GM23248 (cell line): ENCODE data around the gene MINDY3. TPM values are rescaled to one million over a fixed set of nuclear protein-coding genes. Genes with fewer than 3 reads are reported as not detected.

ENCODE experiments used
- DNase-seq: peaks from one replicate; pipeline ENCODE4 v3.0.0-alpha.2; 2015
- H2AFZ ChIP-seq: fragments of 200-600 bp; sonication (generic); 2 replicates; pipeline ENCODE4 v1.6.1; 2016; ENCODE audit warnings: antibody characterized with exemption
- H3F3A ChIP-seq: fragments of 200-600 bp; sonication (generic); 2 replicates; pipeline ENCODE4 v1.6.1; 2016; ENCODE audit warnings: mild to moderate bottlenecking, antibody characterized with exemption, mixed run types; ENCODE audit not compliant: insufficient read depth
- H3K27ac ChIP-seq: fragments of 200-600 bp; sonication (generic); 2 replicates; pipeline ENCODE4 v1.5.1; 2016; ENCODE audit warnings: mild to moderate bottlenecking
- H3K27me3 ChIP-seq: fragments of 200-600 bp; sonication (generic); replicated peaks from 2 replicates; pipeline ENCODE4 v1.6.1; 2016; ENCODE audit warnings: mild to moderate bottlenecking; ENCODE audit not compliant: insufficient read depth
- H3K36me3 ChIP-seq: fragments of 200-600 bp; sonication (generic); 2 replicates; pipeline ENCODE4 v1.6.1; 2016; ENCODE audit warnings: low read depth, mild to moderate bottlenecking
- H3K4me1 ChIP-seq: fragments of 200-600 bp; sonication (generic); 2 replicates; pipeline ENCODE4 v1.6.1; 2016; ENCODE audit warnings: mild to moderate bottlenecking; ENCODE audit not compliant: insufficient read depth
- H3K4me2 ChIP-seq: fragments of 200-600 bp; sonication (generic); one replicate; pipeline ENCODE4 v1.6.1; 2016; ENCODE audit warnings: mild to moderate bottlenecking; ENCODE audit not compliant: unreplicated experiment
- H3K4me3 ChIP-seq: fragments of 200-600 bp; sonication (generic); 2 replicates; pipeline ENCODE4 v1.5.1; 2016; ENCODE audit warnings: mild to moderate bottlenecking
- H3K79me2 ChIP-seq: fragments of 200-600 bp; sonication (generic); 2 replicates; pipeline ENCODE4 v1.6.1; 2016; ENCODE audit warnings: mild to moderate bottlenecking; ENCODE audit not compliant: insufficient read depth
- H3K9ac ChIP-seq: fragments of 200-600 bp; sonication (generic); 2 replicates; pipeline ENCODE4 v1.6.1; 2016; ENCODE audit warnings: mild to moderate bottlenecking
- H3K9me2 ChIP-seq: fragments of 200-600 bp; sonication (generic); 2 replicates; pipeline ENCODE4 v1.6.1; 2016; ENCODE audit warnings: mixed run types, mild to moderate bottlenecking, moderate library complexity; ENCODE audit not compliant: insufficient read depth
- H3K9me3 ChIP-seq: fragments of 200-600 bp; sonication (generic); one replicate; pipeline ENCODE4 v1.6.1; 2017; ENCODE audit warnings: low read depth
- H4K20me1 ChIP-seq: fragments of 200-600 bp; sonication (generic); 2 replicates; pipeline ENCODE4 v1.6.0; 2016; ENCODE audit not compliant: insufficient read depth
- EZH2 ChIP-seq: fragments of 200-600 bp; sonication (generic); IDR thresholded peaks from 2 replicates; pipeline ENCODE4 v1.6.1; 2018; ENCODE audit warnings: antibody characterized with exemption, mild to moderate bottlenecking; ENCODE audit not compliant: insufficient read depth, poor library complexity, severe bottlenecking
- EZH2phosphoT487 ChIP-seq: fragments of 200-600 bp; sonication (generic); IDR thresholded peaks from 2 replicates; pipeline ENCODE4 v1.6.1; 2018; ENCODE audit warnings: antibody characterized with exemption, moderate library complexity, mild to moderate bottlenecking, low read depth; ENCODE audit not compliant: insufficient read depth
- WGBS, 2 experiments: methylation state at CpG; one replicate each; pipeline ENCODE4 v1.1.6; 2015 to 2017; ENCODE audit warnings: low lambda C conversion rate in 2 of 2, low coverage in 1 of 2; ENCODE audit errors: missing lambda C conversion rate in 2 of 2; 5-methylcytosine and 5-hydroxymethylcytosine counted together
- in situ Hi-C: fragments of 300-500 bp; cut with MboI; formaldehyde crosslinking; loops from 2 replicates; pipeline ENCODE4 v1.15.0; 2020
- polyA plus RNA-seq: library from polyadenylated mRNA; unstranded; fragments of >200 nt; fragmentation: Nextera tagmentation; extraction: Ambion mirVana; gene quantifications from 2 replicates; pipeline ENCODE4 v1.2.1, GENCODE V29; 2016
- total RNA-seq: library from RNA; depleted of rRNA; stranded (reverse); fragments of >200 nt; shearing (Covaris generic); gene quantifications from 2 replicates; pipeline ENCODE4 v1.2.3, GENCODE V29; 2014

Gene MINDY3
- total and polyA plus RNA-seq, 2 experiments from 2014 or later: 37.2 to 43.1 TPM

DNA sequence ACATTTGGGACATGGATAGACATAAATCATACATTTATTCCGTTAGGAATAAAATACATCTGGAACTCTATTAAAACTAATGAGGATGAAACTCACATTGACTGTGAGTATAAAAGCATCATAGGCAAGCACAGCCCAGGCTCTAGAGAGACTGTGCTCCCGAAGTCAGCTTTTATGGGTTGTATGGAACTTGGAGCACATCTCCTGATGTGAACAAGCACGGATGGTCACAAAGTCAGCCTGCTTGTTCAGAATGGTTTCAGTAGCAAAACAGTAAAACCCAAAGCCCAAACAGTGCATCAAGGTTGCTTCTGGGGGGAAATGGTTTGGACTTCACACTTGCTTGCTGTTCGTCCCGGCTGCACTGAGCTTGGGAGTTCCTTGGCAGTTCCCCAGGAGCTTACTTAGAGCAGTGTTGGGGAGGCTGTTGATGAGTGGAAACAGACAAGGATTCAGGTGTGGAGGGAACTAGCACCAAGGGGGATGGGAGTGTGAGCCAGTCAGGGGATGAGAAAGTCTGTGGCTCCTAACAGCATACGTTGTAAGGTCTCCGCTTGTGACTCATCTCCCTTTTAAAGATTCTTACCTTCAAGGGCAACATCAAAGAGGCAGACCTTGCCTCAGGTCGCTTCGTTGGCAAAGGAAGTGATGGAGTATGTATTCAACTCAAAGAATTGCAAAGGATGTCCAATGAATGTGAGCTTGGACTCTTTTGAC, 120.9 kb downstream of the MINDY3 start:
- Histone ChIP-seq H2AFZ (no peak overlapping the region), H3K9me3 (no peaks in the 10 kb centered on the region), H3K4me1 (peaks cover 4% of the 10 kb centered on the region; the same call in 1 of the 2 replicates), H3K36me3 (no peaks in the 10 kb centered on the region), H3F3A (no peaks in the 10 kb centered on the region), H3K9ac (no peak overlapping the region), H3K79me2 (no peaks in the 10 kb centered on the region), H4K20me1 (no peaks in the 10 kb centered on the region), H3K4me3 (no peak overlapping the region), H3K27ac (no peak overlapping the region), H3K27me3 (peaks cover 11% of the 10 kb centered on the region; the same call in 1 of the 2 replicates), H3K4me2 (no peak overlapping the region), H3K9me2 (no peaks in the 10 kb centered on the region)
- TF ChIP-seq EZH2: no peak
- no peak for TF ChIP-seq EZH2phosphoT487
- DNase-seq: no peak
- in situ Hi-C loops: no loop called here
- WGBS, 2 experiments: 57 to 62% methylated on average over 9 of the region's 9 CpGs

DNA sequence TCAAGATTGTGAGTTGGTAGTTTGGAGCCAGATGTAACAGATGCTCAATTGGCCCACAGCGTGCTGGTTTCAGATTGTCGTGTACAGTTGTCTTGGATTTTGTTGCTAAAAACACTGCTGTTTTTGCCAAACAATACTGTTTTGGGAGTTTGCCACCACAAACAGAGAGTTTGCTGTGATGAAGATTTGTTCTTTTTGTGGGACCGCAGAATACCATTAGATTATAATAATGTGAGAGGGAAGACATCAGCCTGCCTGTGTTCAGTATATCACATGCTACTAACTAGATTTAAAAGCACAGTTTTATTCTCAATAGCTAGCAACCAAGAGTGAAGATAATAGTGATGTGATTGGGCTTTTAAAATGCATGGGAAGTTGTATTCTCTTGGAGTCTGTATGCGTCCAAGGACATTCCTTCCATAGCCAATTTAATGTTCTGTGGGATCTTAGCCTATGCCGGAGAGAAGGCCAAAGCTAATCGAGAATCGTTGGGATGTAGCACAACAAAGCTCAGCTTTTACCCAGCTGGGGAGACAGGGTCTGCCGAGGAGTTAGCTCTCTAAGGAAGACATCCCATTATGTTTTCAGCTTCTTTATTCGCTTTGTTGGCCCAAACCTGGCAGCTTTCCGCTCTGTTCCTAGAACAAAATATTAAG, 121.9 kb downstream of the MINDY3 start:
- H3K9me2 ChIP-seq: no peaks in the 10 kb centered on the region
- H3K27ac ChIP-seq: no peak overlapping the region
- no peak overlapping the region for H3K9ac ChIP-seq
- DNase-seq: peak; percentile 57
- H3K4me3 ChIP-seq: no peak overlapping the region
- H3K4me2 ChIP-seq: no peak overlapping the region
- TF ChIP-seq EZH2 (no peak), EZH2phosphoT487 (no peak)
- no peaks in the 10 kb centered on the region for H3K9me3 ChIP-seq
- H4K20me1 ChIP-seq: no peaks in the 10 kb centered on the region
- H3K4me1 ChIP-seq: peaks cover 4% of the 10 kb centered on the region; the same call in 1 of the 2 replicates
- H3K79me2 ChIP-seq: no peaks in the 10 kb centered on the region
- in situ Hi-C loops: no loop called here
- no peaks in the 10 kb centered on the region for H3F3A ChIP-seq
- no peaks in the 10 kb centered on the region for H3K36me3 ChIP-seq
- H2AFZ ChIP-seq: no peak overlapping the region
- 20 to 25% methylated on average over 10 of the region's 10 CpGs for WGBS, 2 experiments
- peaks cover 11% of the 10 kb centered on the region; the same call in 1 of the 2 replicates for H3K27me3 ChIP-seq

DNA sequence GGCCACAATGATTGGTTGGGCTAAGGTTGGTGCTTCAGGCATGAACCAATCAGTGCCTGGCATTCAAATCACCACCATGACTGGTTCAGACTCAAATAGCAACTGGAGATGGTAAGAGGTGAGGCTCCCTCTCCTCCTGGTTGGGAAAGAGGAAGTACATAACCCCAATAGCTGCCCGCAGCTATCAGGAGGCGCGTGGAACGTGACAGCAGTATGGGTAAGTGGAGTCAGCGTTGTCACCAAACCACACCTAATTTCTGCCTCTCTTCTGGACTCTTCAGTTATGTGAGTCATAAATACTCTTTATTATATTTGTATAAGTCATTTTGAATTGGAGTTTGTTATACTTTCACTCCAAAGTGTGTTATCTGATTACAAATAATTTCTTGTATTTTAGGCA, 122.7 kb downstream of the MINDY3 start:
- Histone ChIP-seq H3K4me3 (no peak overlapping the region), H3K27ac (no peak overlapping the region), H3F3A (no peaks in the 10 kb centered on the region), H3K9ac (no peak overlapping the region), H3K27me3 (peaks cover 11% of the 10 kb centered on the region; the same call in 1 of the 2 replicates), H3K9me2 (no peaks in the 10 kb centered on the region), H4K20me1 (no peaks in the 10 kb centered on the region), H3K36me3 (no peaks in the 10 kb centered on the region), H2AFZ (0 out of 2 replicates have a peak overlapping the region, but pooled peaks have one; percentile 22), H3K4me2 (no peak overlapping the region), H3K79me2 (no peaks in the 10 kb centered on the region), H3K9me3 (no peaks in the 10 kb centered on the region), H3K4me1 (peaks cover 4% of the 10 kb centered on the region; the same call in 1 of the 2 replicates)
- TF ChIP-seq EZH2phosphoT487 (no peak), EZH2 (no peak)
- WGBS, 2 experiments: 19 to 20% methylated on average over 5 of the region's 5 CpGs
- DNase-seq: peak; percentile 42
- in situ Hi-C loops: no loop called here

DNA sequence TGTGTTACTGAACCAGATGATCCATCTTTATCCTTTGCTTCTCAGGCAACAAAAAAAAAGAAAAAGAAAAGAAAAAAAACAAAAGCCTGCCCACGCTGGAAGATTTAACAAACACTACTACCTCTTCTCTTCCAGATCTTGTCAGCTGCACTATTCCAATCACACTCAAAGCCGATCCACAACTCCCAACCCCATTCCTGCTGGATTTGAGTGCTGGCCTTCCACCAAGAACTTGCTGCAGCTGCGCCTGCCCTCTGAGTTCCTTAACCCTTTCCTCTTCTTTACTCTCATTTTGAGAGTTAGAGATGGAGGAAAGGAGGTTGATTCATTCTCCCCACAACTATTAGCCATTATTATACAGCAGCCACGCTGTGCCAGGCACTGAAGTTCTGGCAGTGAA, 124.5 kb downstream of the MINDY3 start:
- no peaks in the 10 kb centered on the region for H4K20me1 ChIP-seq

More for the DNA sequence above, 124.5 kb downstream of the MINDY3 start:
- Histone ChIP-seq H3K36me3 (no peaks in the 10 kb centered on the region), H3K4me2 (no peak overlapping the region), H3K9me2 (no peaks in the 10 kb centered on the region), H3K9ac (no peak overlapping the region), H2AFZ (peak overlapping the region; percentile 41), H3K27ac (no peak overlapping the region), H3F3A (no peaks in the 10 kb centered on the region), H3K79me2 (no peaks in the 10 kb centered on the region), H3K4me3 (no peak overlapping the region), H3K4me1 (peaks cover 4% of the 10 kb centered on the region; the same call in 1 of the 2 replicates), H3K27me3 (0 out of 2 replicates have a peak, but pooled peaks cover 11% of the 10 kb centered on the region), H3K9me3 (no peaks in the 10 kb centered on the region)
- TF ChIP-seq EZH2: no peak
- no peak for TF ChIP-seq EZH2phosphoT487
- no peak for DNase-seq
- in situ Hi-C loops: no loop called here
- WGBS, 2 experiments: 17 to 19% methylated on average over 4 of the region's 4 CpGs
